GF-D8 (cell line): ENCODE results near the gene SORBS2.
A peak's percentile ranks its signal among the peaks of the same experiment; 100 is the strongest.

Source experiments
- DNase-seq: peaks from one replicate; lab custom pipeline; 2025; lab: John Stamatoyannopoulos, UW

The SORBS2 gene

GRCh38 chr4:185671496-185671895, 140.5 kb downstream of the SORBS2 start:
- no peak for DNase-seq

- no peak for DNase-seq
Measured at GRCh38 chr4:185671066-185671465, 140.9 kb downstream of the SORBS2 start.

- no peak for DNase-seq
Measured at GRCh38 chr4:185669288-185669687, 142.7 kb downstream of the SORBS2 start.

- no peak for DNase-seq
Measured at GRCh38 chr4:185666156-185666555, 145.8 kb downstream of the SORBS2 start.

- no peak for DNase-seq
Measured at GRCh38 chr4:185665655-185666054, 146.3 kb downstream of the SORBS2 start.

- no peak for DNase-seq
Measured at GRCh38 chr4:185664481-185664880, 147.5 kb downstream of the SORBS2 start.

GRCh38 chr4:185662030-185662778, 149.8 kb downstream of the SORBS2 start:
- no peak for DNase-seq

- no peak for DNase-seq
Measured at GRCh38 chr4:185660340-185660739, 151.7 kb downstream of the SORBS2 start.

- DNase-seq: no peak
Measured at GRCh38 chr4:185657699-185658098, 154.3 kb downstream of the SORBS2 start.

GRCh38 chr4:185657183-185657582, 154.8 kb downstream of the SORBS2 start:
- DNase-seq: no peak

- DNase-seq: no peak
Measured at GRCh38 chr4:185656467-185656931, 155.5 kb downstream of the SORBS2 start.

- DNase-seq: no peak
Measured at GRCh38 chr4:185654965-185655554, 156.9 kb downstream of the SORBS2 start.

- no peak for DNase-seq
Measured at GRCh38 chr4:185654311-185654710, 157.7 kb downstream of the SORBS2 start.

- DNase-seq: no peak
Measured at GRCh38 chr4:185651851-185652250, 160.1 kb downstream of the SORBS2 start.

- DNase-seq: no peak
Measured at GRCh38 chr4:185651137-185651677, 160.8 kb downstream of the SORBS2 start.

GRCh38 chr4:185648631-185649030, 163.4 kb downstream of the SORBS2 start:
- no peak for DNase-seq

- DNase-seq: no peak
Measured at GRCh38 chr4:185645403-185645802, 166.6 kb downstream of the SORBS2 start.

- no peak for DNase-seq
Measured at GRCh38 chr4:185644408-185644807, 167.6 kb downstream of the SORBS2 start.

GRCh38 chr4:185642907-185643306, 169.1 kb downstream of the SORBS2 start:
- no peak for DNase-seq

GRCh38 chr4:185640811-185641675, 171.0 kb downstream of the SORBS2 start:
- DNase-seq: peak; percentile 10

GRCh38 chr4:185638548-185639301, 173.3 kb downstream of the SORBS2 start:
- DNase-seq: no peak

- no peak for DNase-seq
Measured at GRCh38 chr4:185638093-185638492, 173.9 kb downstream of the SORBS2 start.
